Neural progenitor cell (in vitro differentiated cells): ENCODE measurements around the gene SKI. TPM values are rescaled to one million over a fixed set of nuclear protein-coding genes. Genes with fewer than 3 reads are reported as not detected.
A peak's percentile ranks its signal among the peaks of the same experiment; 100 is the strongest.
"Not testable (repeated sequence)": the region's sequence is repeated elsewhere in the genome, so short reads cannot be mapped to it uniquely, and the experiment has no call there.

Source experiments
- DNase-seq: peaks from one replicate; pipeline ENCODE4 v3.0.0-alpha.2; 2016; ENCODE audit warnings: low spot score
- H2AFZ ChIP-seq: fragments of 200-600 bp; sonication (generic); replicated peaks from 2 replicates; pipeline ENCODE4 v1.6.1; 2016; ENCODE audit warnings: antibody characterized with exemption
- H3F3A ChIP-seq: fragments of 200-600 bp; sonication (generic); 2 replicates; pipeline ENCODE4 v1.6.1; 2016; ENCODE audit warnings: antibody characterized with exemption, low read depth
- H3K27ac ChIP-seq: fragments of 200-600 bp; sonication (generic); 2 replicates; pipeline ENCODE4 v1.5.1; 2016; ENCODE audit warnings: mild to moderate bottlenecking
- H3K27me3 ChIP-seq: fragments of 200-600 bp; sonication (generic); 2 replicates; pipeline ENCODE4 v1.6.1; 2016; ENCODE audit warnings: mild to moderate bottlenecking, moderate library complexity
- H3K36me3 ChIP-seq: fragments of 200-600 bp; sonication (generic); 2 replicates; pipeline ENCODE4 v1.5.1; 2016
- H3K4me1 ChIP-seq: fragments of 200-600 bp; sonication (generic); 2 replicates; pipeline ENCODE4 v1.6.1; 2016; ENCODE audit warnings: mixed run types
- H3K4me2 ChIP-seq: fragments of 200-600 bp; sonication (generic); 2 replicates; pipeline ENCODE4 v1.6.1; 2016
- H3K4me3 ChIP-seq: fragments of 200-600 bp; sonication (generic); 2 replicates; pipeline ENCODE4 v1.5.1; 2016
- H3K79me2 ChIP-seq: fragments of 200-600 bp; sonication (generic); 2 replicates; pipeline ENCODE4 v1.6.1; 2016; ENCODE audit warnings: low read depth
- H3K9ac ChIP-seq: fragments of 200-600 bp; sonication (generic); 2 replicates; pipeline ENCODE4 v1.6.1; 2016
- H3K9me3 ChIP-seq: fragments of 200-600 bp; sonication (generic); 2 replicates; pipeline ENCODE4 v1.5.1; 2016; ENCODE audit warnings: low read depth
- H4K20me1 ChIP-seq: fragments of 200-600 bp; sonication (generic); 2 replicates; pipeline ENCODE4 v1.6.1; 2016; ENCODE audit warnings: low read depth
- H3K27ac Mint-ChIP-seq: 3 replicates; pipeline ENCODE4 v1.8.0; 2021; ENCODE audit warnings: mixed read lengths
- H3K27me3 Mint-ChIP-seq: 2 replicates; pipeline ENCODE4 v1.8.0; 2022; ENCODE audit warnings: low read depth, mild to moderate bottlenecking, inconsistent platforms, moderate library complexity, mixed read lengths; ENCODE audit not compliant: insufficient read depth
- H3K36me3 Mint-ChIP-seq: 3 replicates; pipeline ENCODE4 v1.8.0; 2021; ENCODE audit warnings: mixed read lengths
- H3K4me1 Mint-ChIP-seq: 3 replicates; pipeline ENCODE4 v1.8.0; 2021; ENCODE audit warnings: mixed read lengths
- H3K4me3 Mint-ChIP-seq: 3 replicates; pipeline ENCODE4 v1.8.0; 2021; ENCODE audit warnings: mild to moderate bottlenecking, moderate library complexity, mixed read lengths
- H3K9me3 Mint-ChIP-seq: 3 replicates; pipeline ENCODE4 v1.8.0; 2020; ENCODE audit warnings: mixed read lengths
- CTCF ChIP-seq: fragments of 200-600 bp; sonication (generic); IDR thresholded peaks from 2 replicates; pipeline ENCODE4 v1.5.1; 2017; ENCODE audit warnings: antibody characterized with exemption, mild to moderate bottlenecking
- EZH2 ChIP-seq: fragments of 200-600 bp; sonication (generic); IDR thresholded peaks from 2 replicates; pipeline ENCODE4 v1.6.1; 2017; ENCODE audit warnings: antibody characterized with exemption, mild to moderate bottlenecking, moderate library complexity
- EZH2phosphoT487 ChIP-seq: fragments of 200-600 bp; sonication (generic); IDR thresholded peaks from 2 replicates; pipeline ENCODE4 v1.6.1; 2017; ENCODE audit warnings: antibody characterized with exemption
- total RNA-seq: library from RNA; depleted of rRNA; stranded (reverse); fragments of >200 nt; gene quantifications from 2 replicates; pipeline ENCODE4 v1.2.3, GENCODE V29; 2015; ENCODE audit warnings: low replicate concordance

The SKI gene
- total RNA-seq, 1 donor from 2014 or later, result 7.4 TPM

- H3K27ac ChIP-seq, result no peak overlapping the region
These were observed 102.5 kb downstream of the SKI start for GRCh38 chr1:2330519-2331199.

GRCh38 chr1:2331200-2331544 lies 103.1 kb downstream of the SKI start:
- H3K79me2 ChIP-seq, result no peaks in the 10 kb centered on the region
- no peaks in the 10 kb centered on the region for H3K9me3 ChIP-seq
- Mint-ChIP-seq H3K27ac (no peak overlapping the region), H3K27me3 (peaks cover 4% of the 10 kb centered on the region), H3K36me3 (no peaks in the 10 kb centered on the region), H3K9me3 (no peaks in the 10 kb centered on the region), H3K4me3 (no peak overlapping the region), H3K4me1 (peaks cover 20% of the 10 kb centered on the region)
- no peaks in the 10 kb centered on the region for H4K20me1 ChIP-seq
- no peak overlapping the region for H3K27ac ChIP-seq
- no peak overlapping the region for H3K9ac ChIP-seq
- H3K4me1 ChIP-seq, result peaks cover 11% of the 10 kb centered on the region
- H3K4me3 ChIP-seq, result no peak overlapping the region
- no peak overlapping the region for H3K4me2 ChIP-seq
- TF ChIP-seq EZH2 (no peak), EZH2phosphoT487 (no peak), CTCF (no peak)
- DNase-seq, result no peak
- H3F3A ChIP-seq, result no peaks in the 10 kb centered on the region
- H2AFZ ChIP-seq, result no peak overlapping the region
- H3K27me3 ChIP-seq, result no peaks in the 10 kb centered on the region
- H3K36me3 ChIP-seq, result no peaks in the 10 kb centered on the region

More at GRCh38 chr1:2330519-2331199, 102.5 kb downstream of the SKI start:
- Histone ChIP-seq H4K20me1 (no peaks in the 10 kb centered on the region), H3F3A (no peaks in the 10 kb centered on the region), H3K4me1 (peaks cover 16% of the 10 kb centered on the region), H3K27me3 (no peaks in the 10 kb centered on the region), H3K9ac (no peak overlapping the region), H3K4me2 (no peak overlapping the region), H3K9me3 (no peaks in the 10 kb centered on the region), H2AFZ (no peak overlapping the region), H3K4me3 (no peak overlapping the region), H3K36me3 (no peaks in the 10 kb centered on the region), H3K79me2 (no peaks in the 10 kb centered on the region)
- Mint-ChIP-seq H3K27ac (peak overlapping the region; percentile 44), H3K27me3 (peaks cover 4% of the 10 kb centered on the region), H3K4me3 (no peak overlapping the region), H3K36me3 (no peaks in the 10 kb centered on the region), H3K4me1 (peaks cover 23% of the 10 kb centered on the region), H3K9me3 (no peaks in the 10 kb centered on the region)
- TF ChIP-seq EZH2 (no peak), CTCF (no peak)
- DNase-seq, result no peak

GRCh38 chr1:2331580-2331979 lies 103.5 kb downstream of the SKI start:
- not testable (repeated sequence) for H3K4me3 ChIP-seq, H3K27me3 ChIP-seq, H3K4me1 ChIP-seq, H3K9me3 Mint-ChIP-seq, H3K36me3 ChIP-seq, H3K4me2 ChIP-seq, H3K9ac ChIP-seq, DNase-seq, H3K79me2 ChIP-seq, H3K27ac ChIP-seq, H4K20me1 ChIP-seq, H3K27ac Mint-ChIP-seq, H3K9me3 ChIP-seq, H3F3A ChIP-seq, H2AFZ ChIP-seq, H3K27me3 Mint-ChIP-seq, H3K4me3 Mint-ChIP-seq, H3K36me3 Mint-ChIP-seq
- H3K4me1 Mint-ChIP-seq, result peaks cover 19% of the 10 kb centered on the region

GRCh38 chr1:2334366-2334765 lies 106.2 kb downstream of the SKI start:
- peaks cover 7% of the 10 kb centered on the region for H3K27me3 Mint-ChIP-seq
- DNase-seq, result no peak
- Histone ChIP-seq H3K4me3 (no peak overlapping the region), H3K27me3 (no peaks in the 10 kb centered on the region), H4K20me1 (no peaks in the 10 kb centered on the region), H2AFZ (no peak overlapping the region), H3K79me2 (no peaks in the 10 kb centered on the region), H3F3A (no peaks in the 10 kb centered on the region), H3K36me3 (no peaks in the 10 kb centered on the region), H3K9ac (no peak overlapping the region), H3K27ac (no peak overlapping the region), H3K4me1 (peaks cover 2% of the 10 kb centered on the region), H3K4me2 (no peak overlapping the region), H3K9me3 (no peaks in the 10 kb centered on the region)
- H3K36me3 Mint-ChIP-seq, result no peaks in the 10 kb centered on the region
- no peaks in the 10 kb centered on the region for H3K9me3 Mint-ChIP-seq
- H3K4me3 Mint-ChIP-seq, result no peak overlapping the region
- H3K27ac Mint-ChIP-seq, result peak overlapping the region; percentile 72
- TF ChIP-seq EZH2 (no peak), CTCF (no peak), EZH2phosphoT487 (no peak)
- peaks cover 20% of the 10 kb centered on the region for H3K4me1 Mint-ChIP-seq
